Upper lobe of left lung (tissue), 4 donors: ENCODE data around the gene TMEM217.

ENCODE experiments used
- EP300 ChIP-seq, 4 donors: sonication (generic); formaldehyde crosslinking; IDR thresholded peaks; one replicate each; pipeline ENCODE4 v1.5.1; 2017; ENCODE audit warnings: antibody characterized with exemption in 4 of 4, control low read depth in 2 of 4
- POLR2A ChIP-seq, 4 donors: fragments of 450-650 bp; IDR thresholded peaks; one replicate each; pipeline ENCODE4 v1.5.1; 2016 to 2017; ENCODE audit warnings: antibody characterized with exemption in 4 of 4, mild to moderate bottlenecking in 2 of 4
- POLR2AphosphoS5 ChIP-seq, 2 donors: sonication (generic); formaldehyde crosslinking; IDR thresholded peaks; one replicate each; pipeline ENCODE4 v1.5.1; 2017; ENCODE audit warnings: antibody characterized with exemption in 2 of 2
- TF ChIP-seq, protein P1 (sequence below), 6 experiments: fragments of 450-650 bp in 4 of 6; fragments of 200-600 bp in 2 of 6; sonication (generic) in 2 of 6; IDR thresholded peaks; one replicate each; pipeline ENCODE4 v1.5.1; 2016 to 2019; ENCODE audit warnings: antibody characterized with exemption in 6 of 6

DNA sequence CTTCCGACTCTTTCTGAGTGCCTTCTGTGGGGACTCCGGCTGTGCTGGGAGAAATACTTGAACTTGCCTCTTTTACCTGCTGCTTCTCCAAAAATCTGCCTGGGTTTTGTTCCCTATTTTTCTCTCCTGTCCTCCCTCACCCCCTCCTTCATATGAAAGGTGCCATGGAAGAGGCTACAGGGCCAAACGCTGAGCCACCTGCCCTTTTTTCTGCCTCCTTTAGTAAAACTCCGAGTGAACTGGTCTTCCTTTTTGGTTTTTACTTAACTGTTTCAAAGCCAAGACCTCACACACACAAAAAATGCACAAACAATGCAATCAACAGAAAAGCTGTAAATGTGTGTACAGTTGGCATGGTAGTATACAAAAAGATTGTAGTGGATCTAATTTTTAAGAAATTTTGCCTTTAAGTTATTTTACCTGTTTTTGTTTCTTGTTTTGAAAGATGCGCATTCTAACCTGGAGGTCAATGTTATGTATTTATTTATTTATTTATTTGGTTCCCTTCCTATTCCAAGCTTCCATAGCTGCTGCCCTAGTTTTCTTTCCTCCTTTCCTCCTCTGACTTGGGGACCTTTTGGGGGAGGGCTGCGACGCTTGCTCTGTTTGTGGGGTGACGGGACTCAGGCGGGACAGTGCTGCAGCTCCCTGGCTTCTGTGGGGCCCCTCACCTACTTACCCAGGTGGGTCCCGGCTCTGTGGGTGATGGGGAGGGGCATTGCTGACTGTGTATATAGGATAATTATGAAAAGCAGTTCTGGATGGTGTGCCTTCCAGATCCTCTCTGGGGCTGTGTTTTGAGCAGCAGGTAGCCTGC is 83.2 kb downstream of the TMEM217 start:
- TF ChIP-seq EP300 (IDR thresholded peaks at IDR 0.05) (no peak), POLR2A (IDR thresholded peaks at IDR 0.05) (no peak), POLR2AphosphoS5 (IDR thresholded peaks at IDR 0.05) (no peak)
- TF ChIP-seq, protein P1, sequence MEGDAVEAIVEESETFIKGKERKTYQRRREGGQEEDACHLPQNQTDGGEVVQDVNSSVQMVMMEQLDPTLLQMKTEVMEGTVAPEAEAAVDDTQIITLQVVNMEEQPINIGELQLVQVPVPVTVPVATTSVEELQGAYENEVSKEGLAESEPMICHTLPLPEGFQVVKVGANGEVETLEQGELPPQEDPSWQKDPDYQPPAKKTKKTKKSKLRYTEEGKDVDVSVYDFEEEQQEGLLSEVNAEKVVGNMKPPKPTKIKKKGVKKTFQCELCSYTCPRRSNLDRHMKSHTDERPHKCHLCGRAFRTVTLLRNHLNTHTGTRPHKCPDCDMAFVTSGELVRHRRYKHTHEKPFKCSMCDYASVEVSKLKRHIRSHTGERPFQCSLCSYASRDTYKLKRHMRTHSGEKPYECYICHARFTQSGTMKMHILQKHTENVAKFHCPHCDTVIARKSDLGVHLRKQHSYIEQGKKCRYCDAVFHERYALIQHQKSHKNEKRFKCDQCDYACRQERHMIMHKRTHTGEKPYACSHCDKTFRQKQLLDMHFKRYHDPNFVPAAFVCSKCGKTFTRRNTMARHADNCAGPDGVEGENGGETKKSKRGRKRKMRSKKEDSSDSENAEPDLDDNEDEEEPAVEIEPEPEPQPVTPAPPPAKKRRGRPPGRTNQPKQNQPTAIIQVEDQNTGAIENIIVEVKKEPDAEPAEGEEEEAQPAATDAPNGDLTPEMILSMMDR (IDR thresholded peaks at IDR 0.05) = no peak
